DMS53 treated with DMSO at 0.1 percent for 48 hours (cell line): ENCODE measurements around the gene NECTIN1.

Experiments used
- DNase-seq: peaks from one replicate; lab custom pipeline; 2025; ENCODE audit not compliant: unreplicated experiment; lab: John Stamatoyannopoulos, UW

Gene NECTIN1

DNA sequence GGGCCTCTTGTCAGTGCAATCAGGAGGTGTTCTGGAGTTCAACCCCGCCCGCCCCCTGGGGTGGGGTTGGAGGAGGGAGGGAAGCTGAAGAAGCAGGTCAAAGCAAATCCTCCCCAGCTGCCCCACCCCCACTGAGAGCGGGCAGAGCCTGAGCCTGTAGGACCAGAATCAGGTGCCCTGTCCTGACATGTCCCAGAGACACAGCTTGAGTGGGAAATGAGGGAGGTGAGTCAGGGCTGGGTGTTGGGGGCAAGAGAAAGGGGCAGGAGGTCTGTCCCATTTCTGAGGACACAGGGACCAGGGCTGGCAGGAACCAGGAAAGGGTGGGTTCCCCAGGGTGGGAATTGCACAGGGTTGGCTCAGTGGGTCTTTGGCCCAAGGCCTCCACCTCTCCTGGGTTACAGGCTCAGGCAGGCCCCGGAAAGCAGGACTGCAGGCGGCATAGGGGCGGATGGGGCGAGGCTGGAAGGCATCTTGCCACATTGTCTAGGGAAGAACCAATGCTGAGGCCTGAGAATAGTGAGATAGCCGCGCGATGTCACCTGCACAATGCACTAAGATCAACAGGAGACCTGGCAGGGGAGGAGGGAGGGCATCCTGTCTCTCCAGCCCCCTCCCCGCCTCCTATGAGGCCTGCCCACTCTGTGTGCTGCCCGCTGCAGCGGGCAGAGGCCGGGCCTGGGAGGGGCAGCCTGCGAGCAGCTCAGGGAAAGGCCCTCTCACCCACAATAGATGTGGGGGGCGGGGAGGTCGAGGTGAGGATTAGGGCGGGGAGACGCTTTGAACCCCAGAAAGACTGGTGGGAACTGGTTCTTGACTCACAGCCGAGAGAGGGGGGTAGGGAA is 32.4 kb downstream of the NECTIN1 start:
- DNase-seq = no peak

- DNase-seq = peak; percentile 36
Measured at GRCh38 chr11:119694334-119694733, 34.7 kb downstream of the NECTIN1 start.

GRCh38 chr11:119693253-119693815 is 35.7 kb downstream of the NECTIN1 start:
- DNase-seq = no peak

- DNase-seq = no peak
Measured at GRCh38 chr11:119692540-119692820, 36.5 kb downstream of the NECTIN1 start.

- no peak for DNase-seq
Measured at GRCh38 chr11:119691701-119692539, 37.1 kb downstream of the NECTIN1 start.

DNA sequence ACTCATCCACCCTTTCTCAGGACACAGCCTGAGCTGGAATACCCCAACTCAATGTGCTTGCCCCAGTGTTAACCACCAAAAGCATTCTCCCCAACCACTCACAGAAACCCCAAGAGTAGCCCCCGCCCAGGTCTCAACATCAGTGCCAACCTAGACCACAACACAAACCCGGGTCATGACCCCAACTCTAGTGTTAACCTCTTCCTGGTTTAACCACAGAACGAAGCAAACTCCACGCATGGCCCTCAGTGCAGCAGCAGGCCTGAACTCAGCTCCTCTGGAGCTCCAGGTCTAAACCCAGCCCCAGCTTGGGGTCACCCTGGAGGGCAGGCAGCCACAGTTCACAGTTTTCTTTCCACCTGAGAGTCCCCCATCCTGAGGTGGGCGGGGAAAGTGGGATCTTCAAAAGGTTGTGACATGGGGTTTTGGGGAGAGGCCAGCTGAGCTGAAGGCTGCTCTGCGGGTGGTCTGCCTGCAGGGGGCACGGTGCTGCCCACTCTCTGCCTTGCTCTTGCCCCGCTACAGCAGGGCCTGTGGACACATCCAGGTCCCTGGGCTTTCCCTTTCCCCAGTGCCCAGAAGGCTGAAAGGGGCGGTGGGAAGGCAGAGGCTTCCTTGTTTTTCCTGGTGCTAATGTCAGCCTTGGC is 37.9 kb downstream of the NECTIN1 start:
- DNase-seq = no peak

DNA sequence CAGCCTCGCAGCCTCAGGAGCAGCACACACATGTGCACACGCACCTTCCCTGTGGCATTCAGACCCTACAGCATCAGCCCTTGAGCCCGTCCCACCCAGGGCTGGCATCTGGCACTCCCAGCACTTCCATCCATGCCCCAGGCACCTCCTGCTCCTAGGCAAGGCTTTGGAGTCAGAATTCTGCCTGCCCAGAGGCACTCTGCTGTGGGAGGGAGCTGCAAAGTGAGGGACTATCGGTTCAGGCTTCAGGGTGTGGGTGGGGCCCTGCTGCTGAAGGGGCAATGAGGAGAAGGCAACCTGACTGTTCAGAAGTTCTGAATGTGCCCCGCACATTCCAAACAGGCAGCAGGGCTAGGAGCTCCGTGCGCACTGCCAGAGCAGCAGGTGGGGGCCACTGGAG is 39.7 kb downstream of the NECTIN1 start:
- DNase-seq = no peak

DNA sequence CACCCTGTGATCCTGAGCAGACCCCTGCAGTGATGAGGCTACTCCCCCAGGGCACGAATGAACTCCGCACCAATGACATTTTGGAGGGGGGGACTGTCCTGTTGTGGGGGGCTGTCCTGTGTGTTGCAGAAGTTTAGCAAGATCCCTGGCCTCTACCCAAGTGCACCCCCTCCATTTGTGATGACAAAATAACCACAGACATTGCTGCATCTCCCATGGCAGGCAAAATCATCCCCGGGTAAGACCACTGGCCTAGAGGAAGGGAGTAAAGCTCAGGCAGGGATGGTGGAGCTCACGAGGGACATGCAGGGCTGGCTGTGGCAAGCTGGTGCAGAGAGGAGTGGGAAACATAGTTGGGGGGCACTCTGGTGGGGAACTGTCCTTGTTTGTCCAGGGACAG is 40.6 kb downstream of the NECTIN1 start:
- DNase-seq = no peak

DNA sequence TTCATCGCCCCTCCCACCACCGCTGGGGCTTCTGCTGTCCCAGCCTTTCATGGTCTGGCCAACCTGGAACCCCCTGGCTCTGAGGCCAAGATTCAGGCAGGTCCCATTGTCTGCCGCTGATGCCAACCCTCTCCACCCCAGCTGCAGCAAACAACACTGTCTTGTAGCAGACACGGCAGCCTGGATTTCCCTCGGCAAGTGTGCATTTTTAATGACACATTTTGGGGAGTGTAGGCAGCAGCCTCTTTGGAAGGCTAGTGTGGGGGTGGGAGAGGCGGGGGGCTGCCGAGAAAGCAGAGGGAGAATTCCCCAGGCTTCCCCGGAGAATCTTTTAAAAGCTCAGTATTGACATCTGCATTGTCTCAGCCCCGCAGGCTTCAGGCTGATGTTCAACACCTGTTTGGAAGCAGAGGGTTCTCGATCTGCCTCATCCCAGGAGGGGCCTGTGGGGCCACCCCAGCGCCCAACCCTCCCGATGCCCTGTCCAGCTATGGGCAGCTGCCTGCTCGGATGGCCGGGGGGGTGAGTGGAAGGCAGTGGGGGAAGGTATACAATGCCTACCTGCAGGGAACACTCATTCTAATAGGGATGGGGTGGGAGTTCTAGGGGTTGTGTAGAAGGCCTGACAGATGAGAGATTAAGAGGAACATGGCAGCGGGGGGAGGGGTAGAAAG is 41.5 kb downstream of the NECTIN1 start:
- no peak for DNase-seq

- DNase-seq = no peak
Measured at GRCh38 chr11:119686177-119686882, 42.7 kb downstream of the NECTIN1 start.

GRCh38 chr11:119685111-119685746 is 43.8 kb downstream of the NECTIN1 start:
- DNase-seq = no peak

DNA sequence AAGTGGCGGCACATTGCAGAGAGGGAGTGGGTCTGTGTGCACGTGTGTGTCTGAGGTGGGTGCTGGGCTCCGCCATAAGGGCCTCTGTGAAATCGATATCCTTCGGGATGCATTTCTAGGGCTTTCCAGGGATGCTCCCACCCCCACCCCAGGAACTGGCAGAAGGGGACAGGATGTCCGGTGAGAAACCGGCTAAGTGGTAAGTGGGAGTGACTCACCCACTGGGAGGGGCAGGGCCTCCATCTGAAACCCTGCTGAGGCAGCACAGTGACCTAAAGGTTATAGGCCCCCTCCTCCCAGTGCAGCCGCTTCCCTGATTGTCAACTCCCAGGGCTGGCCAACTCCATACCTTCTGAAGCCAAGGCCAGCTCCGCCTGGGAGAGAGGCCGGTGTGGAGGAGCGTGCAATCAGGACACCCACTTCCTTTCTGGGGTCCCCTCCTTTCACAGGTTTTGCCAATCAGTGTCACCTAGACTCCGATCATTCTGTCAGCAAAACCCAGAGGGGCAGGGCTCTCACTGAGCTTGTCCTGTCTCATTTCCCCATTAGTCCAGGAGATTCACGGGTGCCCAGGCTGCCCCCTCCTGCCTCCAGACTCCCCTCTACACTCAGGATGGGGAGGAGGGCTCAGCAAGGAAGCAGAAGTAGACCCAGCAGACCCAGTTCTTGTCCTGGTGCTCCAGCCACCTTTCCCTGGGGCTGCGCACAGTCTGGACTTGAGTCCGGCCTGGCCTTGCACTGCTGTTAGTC is 44.5 kb downstream of the NECTIN1 start:
- peak; percentile 26 for DNase-seq

- no peak for DNase-seq
Measured at GRCh38 chr11:119683783-119684182, 45.2 kb downstream of the NECTIN1 start.

DNA sequence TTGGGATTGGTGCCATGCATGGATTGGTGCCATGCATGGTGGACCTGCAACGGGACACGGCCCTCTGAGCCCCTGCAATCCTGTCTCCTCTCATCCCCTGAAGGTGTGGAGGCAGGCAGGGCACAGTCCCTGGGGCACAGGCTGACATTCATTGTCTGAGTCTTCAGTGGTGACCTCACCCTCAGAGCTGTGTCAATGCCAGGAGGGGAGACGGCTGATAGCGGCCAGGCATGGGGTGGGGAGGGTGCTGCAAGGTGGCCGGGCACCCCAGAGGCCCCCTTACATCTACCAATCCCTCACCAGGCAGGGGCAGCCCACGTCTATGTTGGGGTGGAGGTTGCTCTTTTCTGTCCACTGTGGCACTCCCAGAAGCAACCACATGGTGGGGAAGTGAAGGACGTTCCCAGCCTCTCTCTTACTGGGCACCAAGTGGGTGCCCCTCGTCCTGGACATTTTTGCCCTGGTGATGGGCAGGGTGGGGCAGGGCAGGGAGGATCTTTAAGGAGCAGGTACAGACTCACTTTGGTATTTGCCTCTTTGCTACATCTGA is 47.6 kb downstream of the NECTIN1 start:
- DNase-seq = no peak

GRCh38 chr11:119680541-119681360 is 48.2 kb downstream of the NECTIN1 start:
- no peak for DNase-seq

GRCh38 chr11:119679346-119679745 is 49.7 kb downstream of the NECTIN1 start:
- DNase-seq = no peak

GRCh38 chr11:119678351-119678750 is 50.6 kb downstream of the NECTIN1 start:
- no peak for DNase-seq

DNA sequence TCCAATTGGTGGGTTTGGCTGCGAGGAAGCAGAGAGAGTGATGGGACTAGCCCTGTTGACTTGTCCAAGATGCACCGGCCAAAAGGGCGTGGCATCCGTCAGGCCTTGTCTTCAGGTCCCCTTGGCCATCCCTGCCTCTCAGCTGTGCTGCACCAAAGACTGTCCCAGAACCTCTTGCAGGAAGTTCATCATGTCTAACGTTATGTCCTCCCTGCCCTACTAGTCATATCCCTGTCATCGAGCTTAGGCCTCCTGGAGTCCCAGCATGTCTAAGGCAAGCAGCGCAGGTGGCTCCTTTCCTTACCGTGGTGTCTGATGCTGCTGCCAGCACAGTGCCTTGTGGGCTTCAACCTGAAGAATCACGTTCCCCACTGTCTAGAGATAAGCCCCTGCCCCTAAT is 51.2 kb downstream of the NECTIN1 start:
- DNase-seq = no peak
